Measurements from ENCODE around the gene LYPD4.
A peak's percentile ranks its signal among the peaks of the same experiment; 100 is the strongest.

Gene LYPD4

GRCh38 chr19:41872384-41872774 lies 27.9 kb upstream of the LYPD4 start:
- no peaks in the 10 kb centered on the region for H3K9me3 ChIP-seq (ENCODE audit: control insufficient read depth, insufficient read depth, low read depth, low read length)
- H3K9ac ChIP-seq (ENCODE audit: low read length), result no peak overlapping the region
- H3K4me3 ChIP-seq (ENCODE audit: low read depth, low read length), result no peak overlapping the region
- H3K36me3 ChIP-seq (ENCODE audit: control insufficient read depth, insufficient read depth, low read length), result peaks cover 47% of the 10 kb centered on the region
- 0 out of 2 replicates have a peak, but pooled peaks cover 2% of the 10 kb centered on the region for H3K4me1 ChIP-seq (ENCODE audit: control insufficient read depth, insufficient read depth, low read length)
- H3K27me3 ChIP-seq (ENCODE audit: control insufficient read depth, insufficient read depth, low read length), result peaks cover 5% of the 10 kb centered on the region
- H3K27ac ChIP-seq (ENCODE audit: low read depth, low read length), result no peak overlapping the region

DNA sequence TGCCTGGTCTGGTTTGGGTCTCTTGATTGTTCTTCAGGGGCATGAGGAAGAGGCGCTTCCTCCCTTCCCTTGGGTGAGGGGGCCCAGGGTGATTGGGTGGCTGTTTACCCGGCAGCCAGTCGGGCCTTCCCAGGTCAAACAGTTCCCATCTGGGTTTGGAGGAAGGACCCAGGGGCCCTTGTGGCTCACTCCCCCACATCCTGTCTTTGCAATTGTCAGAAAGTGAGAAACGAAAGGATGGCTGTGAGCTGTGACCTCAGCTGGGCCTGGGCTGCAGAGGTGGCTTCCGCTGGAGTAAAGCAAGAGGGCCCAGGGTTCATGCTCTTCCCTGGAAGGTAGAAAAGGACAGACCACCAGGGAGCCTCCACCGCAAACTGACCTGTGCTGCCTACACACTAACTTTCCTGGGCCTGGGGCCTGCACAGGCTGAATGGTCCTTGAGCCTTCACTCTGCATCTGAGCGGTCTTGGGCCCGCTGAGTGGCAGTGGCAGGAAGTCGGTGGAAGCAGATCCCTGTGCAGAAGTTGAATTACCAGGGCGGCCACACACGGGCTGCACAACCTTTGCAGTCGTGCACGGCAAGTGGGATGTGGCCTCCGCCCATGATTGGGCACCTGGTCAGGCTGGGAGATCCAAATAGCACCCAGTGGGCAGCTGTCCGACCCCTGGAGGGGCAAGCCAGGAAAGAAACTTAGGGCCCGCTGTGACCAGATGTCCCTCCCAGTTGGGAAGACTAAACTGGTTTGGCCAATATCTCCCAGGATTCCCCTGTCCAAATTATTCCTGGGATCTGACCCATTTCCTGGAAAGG lies 27.3 kb upstream of the LYPD4 start:
- H3K36me3 ChIP-seq (ENCODE audit: control insufficient read depth, insufficient read depth, low read length), result peaks cover 53% of the 10 kb centered on the region

GRCh38 chr19:41870401-41870873 lies 26.0 kb upstream of the LYPD4 start:
- H3K4me3 ChIP-seq (ENCODE audit: low read depth, low read length), result no peak overlapping the region
- no peaks in the 10 kb centered on the region for H3K9me3 ChIP-seq (ENCODE audit: control insufficient read depth, insufficient read depth, low read depth, low read length)
- peaks cover 63% of the 10 kb centered on the region for H3K36me3 ChIP-seq (ENCODE audit: control insufficient read depth, insufficient read depth, low read length)
- H3K27me3 ChIP-seq (ENCODE audit: control insufficient read depth, insufficient read depth, low read length), result no peaks in the 10 kb centered on the region
- no peaks in the 10 kb centered on the region for H3K4me1 ChIP-seq (ENCODE audit: control insufficient read depth, insufficient read depth, low read length)
- H3K9ac ChIP-seq (ENCODE audit: low read length), result no peak overlapping the region
- no peak overlapping the region for H3K27ac ChIP-seq (ENCODE audit: low read depth, low read length)

More for the DNA sequence above, 27.3 kb upstream of the LYPD4 start:
- Histone ChIP-seq H3K27ac (ENCODE audit: low read depth, low read length) (no peak overlapping the region), H3K27me3 (ENCODE audit: control insufficient read depth, insufficient read depth, low read length) (peaks cover under 1% of the 10 kb centered on the region; the same call in 1 of the 2 replicates), H3K9ac (ENCODE audit: low read length) (no peak overlapping the region), H3K9me3 (ENCODE audit: control insufficient read depth, insufficient read depth, low read depth, low read length) (no peaks in the 10 kb centered on the region), H3K4me3 (ENCODE audit: low read depth, low read length) (no peak overlapping the region), H3K4me1 (ENCODE audit: control insufficient read depth, insufficient read depth, low read length) (no peaks in the 10 kb centered on the region)

GRCh38 chr19:41869374-41869955 lies 25.0 kb upstream of the LYPD4 start:
- peaks cover 73% of the 10 kb centered on the region for H3K36me3 ChIP-seq (ENCODE audit: control insufficient read depth, insufficient read depth, low read length)
- no peak overlapping the region for H3K4me3 ChIP-seq (ENCODE audit: low read depth, low read length)
- no peak overlapping the region for H3K9ac ChIP-seq (ENCODE audit: low read length)

GRCh38 chr19:41868989-41869300 lies 24.5 kb upstream of the LYPD4 start:
- Histone ChIP-seq H3K4me1 (ENCODE audit: control insufficient read depth, insufficient read depth, low read length) (peaks cover 7% of the 10 kb centered on the region; the same call in 1 of the 2 replicates), H3K27ac (ENCODE audit: low read depth, low read length) (no peak overlapping the region)

More at GRCh38 chr19:41869374-41869955, 25.0 kb upstream of the LYPD4 start:
- H3K27ac ChIP-seq (ENCODE audit: low read depth, low read length), result no peak overlapping the region
- no peaks in the 10 kb centered on the region for H3K9me3 ChIP-seq (ENCODE audit: control insufficient read depth, insufficient read depth, low read depth, low read length)
- H3K4me1 ChIP-seq (ENCODE audit: control insufficient read depth, insufficient read depth, low read length), result 0 out of 2 replicates have a peak, but pooled peaks cover 2% of the 10 kb centered on the region
- no peaks in the 10 kb centered on the region for H3K27me3 ChIP-seq (ENCODE audit: control insufficient read depth, insufficient read depth, low read length)

GRCh38 chr19:41868120-41868988 lies 23.9 kb upstream of the LYPD4 start:
- Histone ChIP-seq H3K9me3 (ENCODE audit: control insufficient read depth, insufficient read depth, low read depth, low read length) (no peaks in the 10 kb centered on the region), H3K9ac (ENCODE audit: low read length) (peak overlapping the region; percentile 31), H3K36me3 (ENCODE audit: control insufficient read depth, insufficient read depth, low read length) (peaks cover 83% of the 10 kb centered on the region), H3K27me3 (ENCODE audit: control insufficient read depth, insufficient read depth, low read length) (no peaks in the 10 kb centered on the region), H3K4me3 (ENCODE audit: low read depth, low read length) (no peak overlapping the region), H3K27ac (ENCODE audit: low read depth, low read length) (peak overlapping the region; percentile 37; the same call in 1 of the 2 replicates), H3K4me1 (ENCODE audit: control insufficient read depth, insufficient read depth, low read length) (peaks cover 7% of the 10 kb centered on the region; the same call in 1 of the 2 replicates)

More at GRCh38 chr19:41868989-41869300, 24.5 kb upstream of the LYPD4 start:
- Histone ChIP-seq H3K27me3 (ENCODE audit: control insufficient read depth, insufficient read depth, low read length) (no peaks in the 10 kb centered on the region), H3K4me3 (ENCODE audit: low read depth, low read length) (no peak overlapping the region), H3K9me3 (ENCODE audit: control insufficient read depth, insufficient read depth, low read depth, low read length) (no peaks in the 10 kb centered on the region), H3K36me3 (ENCODE audit: control insufficient read depth, insufficient read depth, low read length) (peaks cover 78% of the 10 kb centered on the region), H3K9ac (ENCODE audit: low read length) (no peak overlapping the region)

DNA sequence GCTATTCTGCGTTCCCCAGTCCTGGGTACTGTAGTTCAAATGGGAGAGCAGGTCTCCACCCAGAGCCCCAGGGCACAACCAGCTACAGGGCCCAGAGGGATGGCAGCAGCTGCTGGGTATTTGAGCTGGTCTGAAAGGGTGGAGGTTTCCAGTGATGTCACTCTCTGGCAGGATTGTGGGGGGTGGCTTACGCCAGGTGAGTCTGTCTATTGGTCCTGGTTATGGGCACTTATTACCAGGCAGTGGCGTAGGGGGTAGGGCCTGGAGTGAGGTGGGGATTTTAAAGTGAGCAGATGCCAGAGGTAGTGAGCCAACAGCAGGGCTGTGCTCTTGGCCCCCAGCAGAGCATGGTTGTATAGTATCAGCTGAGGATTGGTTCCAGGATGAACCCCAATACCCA lies 21.8 kb upstream of the LYPD4 start:
- no peak overlapping the region for H3K4me3 ChIP-seq (ENCODE audit: low read depth, low read length)
- H3K9ac ChIP-seq (ENCODE audit: low read length), result no peak overlapping the region
- peaks cover 18% of the 10 kb centered on the region for H3K4me1 ChIP-seq (ENCODE audit: control insufficient read depth, insufficient read depth, low read length)
- H3K36me3 ChIP-seq (ENCODE audit: control insufficient read depth, insufficient read depth, low read length), result peaks cover 95% of the 10 kb centered on the region
- H3K9me3 ChIP-seq (ENCODE audit: control insufficient read depth, insufficient read depth, low read depth, low read length), result no peaks in the 10 kb centered on the region
- peak overlapping the region; percentile 29; the same call in 1 of the 2 replicates for H3K27ac ChIP-seq (ENCODE audit: low read depth, low read length)
- H3K27me3 ChIP-seq (ENCODE audit: control insufficient read depth, insufficient read depth, low read length), result no peaks in the 10 kb centered on the region

DNA sequence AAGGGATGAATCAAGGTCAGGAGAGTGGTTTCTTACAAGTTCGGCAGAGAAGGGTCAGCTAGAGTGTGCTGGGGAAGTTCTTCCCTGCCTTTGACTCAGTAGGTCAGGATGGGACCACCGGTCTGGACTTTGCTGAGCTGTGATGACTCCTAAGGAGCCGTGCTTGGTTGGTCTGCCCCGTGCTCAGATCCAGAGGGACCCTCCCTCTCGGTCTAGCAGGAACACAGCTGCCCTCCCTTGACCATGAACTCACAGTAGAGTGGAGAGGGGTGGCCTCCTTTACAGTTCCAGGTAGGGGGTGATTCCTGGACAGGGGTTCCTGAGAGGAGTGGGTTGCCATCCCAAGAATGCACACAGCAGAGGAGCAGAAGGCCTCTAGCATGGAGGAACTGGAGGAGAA lies 19.9 kb upstream of the LYPD4 start:
- H3K9ac ChIP-seq (ENCODE audit: low read length), result peak overlapping the region; percentile 45
- H3K4me1 ChIP-seq (ENCODE audit: control insufficient read depth, insufficient read depth, low read length), result peaks cover 24% of the 10 kb centered on the region
- no peak overlapping the region for H3K27ac ChIP-seq (ENCODE audit: low read depth, low read length)
- no peaks in the 10 kb centered on the region for H3K27me3 ChIP-seq (ENCODE audit: control insufficient read depth, insufficient read depth, low read length)
- H3K9me3 ChIP-seq (ENCODE audit: control insufficient read depth, insufficient read depth, low read depth, low read length), result no peaks in the 10 kb centered on the region
- peaks cover 86% of the 10 kb centered on the region for H3K36me3 ChIP-seq (ENCODE audit: control insufficient read depth, insufficient read depth, low read length)
- no peak overlapping the region for H3K4me3 ChIP-seq (ENCODE audit: low read depth, low read length)

- no peak overlapping the region for H3K9ac ChIP-seq (ENCODE audit: low read length)
- peaks cover 76% of the 10 kb centered on the region for H3K36me3 ChIP-seq (ENCODE audit: control insufficient read depth, insufficient read depth, low read length)
- H3K9me3 ChIP-seq (ENCODE audit: control insufficient read depth, insufficient read depth, low read depth, low read length), result no peaks in the 10 kb centered on the region
- no peak overlapping the region for H3K4me3 ChIP-seq (ENCODE audit: low read depth, low read length)
- peaks cover 24% of the 10 kb centered on the region for H3K4me1 ChIP-seq (ENCODE audit: control insufficient read depth, insufficient read depth, low read length)
- H3K27me3 ChIP-seq (ENCODE audit: control insufficient read depth, insufficient read depth, low read length), result no peaks in the 10 kb centered on the region
- no peak overlapping the region for H3K27ac ChIP-seq (ENCODE audit: low read depth, low read length)
Measured at GRCh38 chr19:41863209-41863931, 18.9 kb upstream of the LYPD4 start.

- H3K4me3 ChIP-seq (ENCODE audit: low read depth, low read length), result peak overlapping the region; percentile 82
- peaks cover 24% of the 10 kb centered on the region for H3K4me1 ChIP-seq (ENCODE audit: control insufficient read depth, insufficient read depth, low read length)
- H3K27me3 ChIP-seq (ENCODE audit: control insufficient read depth, insufficient read depth, low read length), result no peaks in the 10 kb centered on the region
- peaks cover 67% of the 10 kb centered on the region for H3K36me3 ChIP-seq (ENCODE audit: control insufficient read depth, insufficient read depth, low read length)
- H3K9ac ChIP-seq (ENCODE audit: low read length), result peak overlapping the region; percentile 99
- no peaks in the 10 kb centered on the region for H3K9me3 ChIP-seq (ENCODE audit: control insufficient read depth, insufficient read depth, low read depth, low read length)
- peak overlapping the region; percentile 1; the same call in 1 of the 2 replicates for H3K27ac ChIP-seq (ENCODE audit: low read depth, low read length)
Measured at GRCh38 chr19:41862445-41862986, 18.0 kb upstream of the LYPD4 start.

Measured in HUES6 (cell line).